ENCODE data around the gene ADK. TPM values are rescaled to one million over a fixed set of nuclear protein-coding genes. Genes with fewer than 3 reads are reported as not detected.
"Not testable (repeated sequence)": the region's sequence is repeated elsewhere in the genome, so short reads cannot be mapped to it uniquely, and the experiment has no call there.

Gene ADK
- total and polyA plus RNA-seq, 2 donors (not counting 3 experiments of a cell fraction or from before 2014, with no cell fraction given): 11.7 to 46.5 TPM

GRCh38 chr10:74353021-74353420 is 202.0 kb downstream of the ADK start:
- H2AFZ ChIP-seq (ENCODE audit: low read depth, low read length); H3K9me1 ChIP-seq (replicated peaks; ENCODE audit: control insufficient read depth, extremely low read depth, insufficient read depth, low read length); H3K27me3 ChIP-seq (ENCODE audit: control insufficient read depth in 2 of 2, insufficient read depth in 2 of 2, low read length in 2 of 2); H3K9me3 ChIP-seq (replicated peaks; ENCODE audit: control insufficient read depth, insufficient read depth, low read length); H3K79me2 ChIP-seq (ENCODE audit: control insufficient read depth, insufficient read depth, low read length); H4K20me1 ChIP-seq (replicated peaks; ENCODE audit: control insufficient read depth, extremely low read depth, insufficient read depth, low read length); H3K4me3 ChIP-seq (replicated peaks in 1 of 3; ENCODE audit: insufficient read depth in 1 of 3, low read depth in 1 of 3, low read length in 3 of 3); POLR2A ChIA-PET; dilution Hi-C loops (cut with MboI; ENCODE audit: extremely low pct_ligation_motif_present, low sequenced_read_pairs); H3K4me1 ChIP-seq (ENCODE audit: control insufficient read depth, extremely low read depth, insufficient read depth, low read length); H3K36me3 ChIP-seq (ENCODE audit: control insufficient read depth in 2 of 2, extremely low read depth in 1 of 2, insufficient read depth in 2 of 2, low read length in 2 of 2); BruUV-seq (replicated peaks); H3K9ac ChIP-seq (replicated peaks; ENCODE audit: extremely low read depth, insufficient read depth, low read length); DNase-seq (ENCODE audit: low read depth, low spot score); H3K27ac ChIP-seq (ENCODE audit: insufficient read depth, low read depth, low read length); H3K4me2 ChIP-seq (ENCODE audit: insufficient read depth, low read length); FAIRE-seq; CTCF ChIA-PET; intact Hi-C loops (cut with micrococcal nuclease): not testable (repeated sequence)

DNA sequence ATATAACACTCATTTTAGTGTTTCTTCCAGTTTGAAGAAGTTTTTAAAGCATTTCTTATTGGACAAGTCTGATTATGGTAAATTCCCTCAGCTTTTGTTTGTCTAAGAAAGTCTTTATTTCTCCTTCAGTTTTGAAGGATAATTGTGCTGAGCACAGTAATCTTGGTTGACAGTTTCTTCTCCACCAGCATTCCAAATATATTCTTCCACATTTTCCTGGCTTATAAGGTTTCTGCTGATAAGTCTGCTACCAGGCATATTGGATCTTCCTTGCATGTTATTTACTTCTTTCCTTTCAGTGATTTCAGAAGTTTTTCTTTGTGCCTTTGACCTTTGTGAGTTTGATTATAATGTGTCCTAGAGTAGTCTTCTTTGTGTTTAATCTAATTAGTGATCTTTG is 210.7 kb downstream of the ADK start:
- Histone ChIP-seq H3K36me3 (ENCODE audit: control insufficient read depth in 2 of 2, extremely low read depth in 1 of 2, insufficient read depth in 2 of 2, low read length in 2 of 2) (peaks cover 0 to 8% of the 10 kb centered on the region in 2 experiments), H3K79me2 (ENCODE audit: control insufficient read depth, insufficient read depth, low read length) (peaks cover 19% of the 10 kb centered on the region), H3K4me1 (ENCODE audit: control insufficient read depth, extremely low read depth, insufficient read depth, low read length) (peaks cover 12% of the 10 kb centered on the region), H3K9me3 (replicated peaks; ENCODE audit: control insufficient read depth, insufficient read depth, low read length) (no peaks in the 10 kb centered on the region), H3K4me2 (ENCODE audit: insufficient read depth, low read length) (no peak overlapping the region), H3K4me3 (replicated peaks in 1 of 3; ENCODE audit: insufficient read depth in 1 of 3, low read depth in 1 of 3, low read length in 3 of 3) (no peak overlapping the region), H2AFZ (ENCODE audit: low read depth, low read length) (no peak overlapping the region), H3K9ac (replicated peaks; ENCODE audit: extremely low read depth, insufficient read depth, low read length) (no peak overlapping the region), H4K20me1 (replicated peaks; ENCODE audit: control insufficient read depth, extremely low read depth, insufficient read depth, low read length) (no peaks in the 10 kb centered on the region), H3K27ac (ENCODE audit: insufficient read depth, low read depth, low read length) (no peak overlapping the region), H3K27me3 (ENCODE audit: control insufficient read depth in 2 of 2, insufficient read depth in 2 of 2, low read length in 2 of 2) (no peaks in the 10 kb centered on the region), H3K9me1 (replicated peaks; ENCODE audit: control insufficient read depth, extremely low read depth, insufficient read depth, low read length) (no peaks in the 10 kb centered on the region)
- ChIA-PET POLR2A (no interaction called here), CTCF (no interaction called here)
- dilution Hi-C loops (cut with MboI; ENCODE audit: extremely low pct_ligation_motif_present, low sequenced_read_pairs): no loop called here
- DNase-seq (ENCODE audit: low read depth, low spot score) (no peak), FAIRE-seq (no peak)
- TF ChIP-seq POLR2AphosphoS5 (IDR thresholded peaks at IDR 0.05; ENCODE audit: insufficient read depth, low read depth, low read length) (no peak), FOS (IDR thresholded peaks at IDR 0.05; ENCODE audit: borderline replicate concordance, insufficient read depth, low read length) (no peak), CTCF (IDR thresholded peaks at IDR 0.05; ENCODE audit: extremely low read depth in 1 of 2, insufficient read depth in 1 of 2, low read depth in 1 of 2, low read length in 2 of 2) (no peak), GATA2 (IDR thresholded peaks at IDR 0.05; ENCODE audit: insufficient read depth, insufficient read length, low read depth, low read length) (no peak), EZH2 (IDR thresholded peaks at IDR 0.05; ENCODE audit: borderline replicate concordance, low read depth, low read length, severe bottlenecking) (no peak), JUN (IDR thresholded peaks at IDR 0.05; ENCODE audit: borderline replicate concordance, insufficient read depth, insufficient read length, low read depth) (no peak), MYC (IDR thresholded peaks at IDR 0.05; ENCODE audit: low read depth, low read length) (no peak), MAX (IDR thresholded peaks at IDR 0.05; ENCODE audit: insufficient read depth, insufficient read length) (no peak), POLR2A (IDR thresholded peaks at IDR 0.05; ENCODE audit: low read depth, low read length) (no peak)
- intact Hi-C loops (cut with micrococcal nuclease): no loop called here
- BruUV-seq (replicated peaks): no TSS peak

All from endothelial cell of umbilical vein (primary cell).